Activated T-cell treated with anti-CD3 and anti-CD28 coated beads, Interleukin-2, amount 50 U/mL, for 72 hours (primary cell): ENCODE results near the gene NDUFV2. TPM values are rescaled to one million over a fixed set of nuclear protein-coding genes. Genes with fewer than 3 reads are reported as not detected.

Source experiments
- ATAC-seq, 2 donors: fragments of 150-1000 bp; cut with Tn5 transposase; replicated peaks in 1 of 2; 2 replicates each; pipeline ENCODE4 v1.10.0; 2021; ENCODE audit warnings: moderate library complexity in 2 of 2, mild to moderate bottlenecking in 1 of 2
- DNase-seq, 2 donors: peaks; one replicate each; pipeline ENCODE4 v3.0.0; 2021 to 2022; ENCODE audit warnings: mixed read lengths in 1 of 2
- H3K27ac Mint-ChIP-seq: one replicate; pipeline ENCODE4 v1.8.0; 2022; ENCODE audit warnings: mild to moderate bottlenecking, moderate library complexity, mixed read lengths
- H3K27me3 Mint-ChIP-seq: one replicate; pipeline ENCODE4 v1.8.0; 2022; ENCODE audit warnings: low read depth, mixed read lengths
- H3K36me3 Mint-ChIP-seq, 2 donors: one replicate each; pipeline ENCODE4 v1.8.0; 2022; ENCODE audit warnings: mixed read lengths in 2 of 2, mild to moderate bottlenecking in 1 of 2; ENCODE audit not compliant: insufficient read depth in 2 of 2
- H3K4me1 Mint-ChIP-seq: one replicate; pipeline ENCODE4 v1.8.0; 2022; ENCODE audit warnings: low read depth, mixed read lengths
- H3K4me3 Mint-ChIP-seq, 2 donors: one replicate each; pipeline ENCODE4 v1.8.0; 2022; ENCODE audit warnings: mild to moderate bottlenecking in 2 of 2, mixed read lengths in 2 of 2, moderate library complexity in 2 of 2
- H3K9me3 Mint-ChIP-seq, 2 donors: one replicate each; pipeline ENCODE4 v1.8.0; 2022; ENCODE audit warnings: mixed read lengths in 2 of 2
- total RNA-seq, 2 donors: library from RNA; stranded (reverse); gene quantifications; one replicate each; pipeline ENCODE4 v1.2.3, GENCODE V29; 2022

Gene NDUFV2
- total RNA-seq, 2 donors from 2014 or later, result 394 to 497 TPM

GRCh38 chr18:9106800-9107584, 4.5 kb downstream of the NDUFV2 start:
- H3K27me3 Mint-ChIP-seq, result no peaks in the 10 kb centered on the region
- DNase-seq (no peak), ATAC-seq (no peak)
- peaks cover 41 to 60% of the 10 kb centered on the region in 2 donors for H3K36me3 Mint-ChIP-seq
- H3K4me1 Mint-ChIP-seq, result peaks cover 82% of the 10 kb centered on the region
- H3K9me3 Mint-ChIP-seq, result no peaks in the 10 kb centered on the region
- peak overlapping the region; percentile 96 to 100 for H3K4me3 Mint-ChIP-seq
- H3K27ac Mint-ChIP-seq, result peak overlapping the region; percentile 100

GRCh38 chr18:9108911-9109310, 6.4 kb downstream of the NDUFV2 start:
- peaks cover 100% of the 10 kb centered on the region for H3K4me1 Mint-ChIP-seq
- peak overlapping the region; percentile 100 for H3K27ac Mint-ChIP-seq
- ATAC-seq (peak; percentile 34 to 40), DNase-seq (no peak)
- peaks cover 33 to 53% of the 10 kb centered on the region in 2 donors for H3K36me3 Mint-ChIP-seq
- no peaks in the 10 kb centered on the region for H3K27me3 Mint-ChIP-seq
- no peaks in the 10 kb centered on the region for H3K9me3 Mint-ChIP-seq
- H3K4me3 Mint-ChIP-seq, result peak overlapping the region; percentile 96 to 100

GRCh38 chr18:9109523-9109922, 7.0 kb downstream of the NDUFV2 start:
- ATAC-seq (peak; percentile 42 to 56), DNase-seq (no peak)
- Mint-ChIP-seq H3K4me1 (peaks cover 99% of the 10 kb centered on the region), H3K4me3 (peak overlapping the region; percentile 96 to 100), H3K36me3 (peaks cover 27 to 47% of the 10 kb centered on the region in 2 donors), H3K9me3 (no peaks in the 10 kb centered on the region), H3K27ac (peak overlapping the region; percentile 100), H3K27me3 (no peaks in the 10 kb centered on the region)

GRCh38 chr18:9113468-9114149, 11.1 kb downstream of the NDUFV2 start:
- H3K4me1 Mint-ChIP-seq, result peaks cover 99% of the 10 kb centered on the region

GRCh38 chr18:9115984-9116383, 13.5 kb downstream of the NDUFV2 start:
- Mint-ChIP-seq H3K9me3 (no peaks in the 10 kb centered on the region), H3K36me3 (peaks cover 21 to 36% of the 10 kb centered on the region in 2 donors), H3K4me1 (peaks cover 99% of the 10 kb centered on the region), H3K27me3 (no peaks in the 10 kb centered on the region), H3K27ac (peak overlapping the region; percentile 95), H3K4me3 (peak overlapping the region; percentile 80 to 91)
- DNase-seq (no peak), ATAC-seq (no peak)

More at GRCh38 chr18:9113468-9114149, 11.1 kb downstream of the NDUFV2 start:
- ATAC-seq, result no peak
- H3K4me3 Mint-ChIP-seq, result peak overlapping the region; percentile 69 to 84
- H3K27me3 Mint-ChIP-seq, result no peaks in the 10 kb centered on the region
- no peak for DNase-seq
- H3K9me3 Mint-ChIP-seq, result no peaks in the 10 kb centered on the region
- peak overlapping the region; percentile 93 for H3K27ac Mint-ChIP-seq
- peaks cover 19 to 38% of the 10 kb centered on the region in 2 donors for H3K36me3 Mint-ChIP-seq

- H3K4me1 Mint-ChIP-seq, result peaks cover 90% of the 10 kb centered on the region
- no peak for DNase-seq
- H3K27me3 Mint-ChIP-seq, result no peaks in the 10 kb centered on the region
- peaks cover 20 to 47% of the 10 kb centered on the region in 2 donors for H3K36me3 Mint-ChIP-seq
- H3K4me3 Mint-ChIP-seq, result peak overlapping the region; percentile 80 to 81
- peak overlapping the region; percentile 95 for H3K27ac Mint-ChIP-seq
- no peaks in the 10 kb centered on the region for H3K9me3 Mint-ChIP-seq
- ATAC-seq, result peak; percentile 49 to 50
Measured at GRCh38 chr18:9117980-9118841, 15.7 kb downstream of the NDUFV2 start.

- H3K36me3 Mint-ChIP-seq, result peaks cover 24 to 58% of the 10 kb centered on the region in 2 donors
- ATAC-seq, result no peak
- H3K4me1 Mint-ChIP-seq, result peaks cover 77% of the 10 kb centered on the region
- H3K27ac Mint-ChIP-seq, result peak overlapping the region; percentile 92
- no peaks in the 10 kb centered on the region for H3K9me3 Mint-ChIP-seq
- no peaks in the 10 kb centered on the region for H3K27me3 Mint-ChIP-seq
- no peak for DNase-seq
- H3K4me3 Mint-ChIP-seq, result peak overlapping the region; percentile 67 to 77
Measured at GRCh38 chr18:9120796-9121195, 18.3 kb downstream of the NDUFV2 start.

- no peaks in the 10 kb centered on the region for H3K9me3 Mint-ChIP-seq
- H3K36me3 Mint-ChIP-seq, result peaks cover 23 to 58% of the 10 kb centered on the region in 2 donors
- no peak overlapping the region for H3K4me3 Mint-ChIP-seq
- H3K27ac Mint-ChIP-seq, result peak overlapping the region; percentile 82
- H3K27me3 Mint-ChIP-seq, result no peaks in the 10 kb centered on the region
- DNase-seq (no peak), ATAC-seq (no peak)
- peaks cover 55% of the 10 kb centered on the region for H3K4me1 Mint-ChIP-seq
Measured at GRCh38 chr18:9123520-9123919, 21.0 kb downstream of the NDUFV2 start.

- DNase-seq, result no peak
- Mint-ChIP-seq H3K4me1 (peaks cover 51% of the 10 kb centered on the region), H3K27ac (no peak overlapping the region), H3K27me3 (no peaks in the 10 kb centered on the region), H3K4me3 (no peak overlapping the region), H3K9me3 (no peaks in the 10 kb centered on the region), H3K36me3 (peaks cover 23 to 60% of the 10 kb centered on the region in 2 donors)
- no peak for ATAC-seq
Measured at GRCh38 chr18:9124824-9125223, 22.3 kb downstream of the NDUFV2 start.

GRCh38 chr18:9126337-9126736, 23.8 kb downstream of the NDUFV2 start:
- DNase-seq (no peak), ATAC-seq (no peak)
- no peak overlapping the region for H3K4me3 Mint-ChIP-seq
- peaks cover 39% of the 10 kb centered on the region for H3K4me1 Mint-ChIP-seq
- peak overlapping the region; percentile 87 for H3K27ac Mint-ChIP-seq
- no peaks in the 10 kb centered on the region for H3K9me3 Mint-ChIP-seq
- H3K36me3 Mint-ChIP-seq, result peaks cover 26 to 57% of the 10 kb centered on the region in 2 donors
- no peaks in the 10 kb centered on the region for H3K27me3 Mint-ChIP-seq

- H3K27me3 Mint-ChIP-seq, result no peaks in the 10 kb centered on the region
- H3K27ac Mint-ChIP-seq, result peak overlapping the region; percentile 84
- DNase-seq (no peak), ATAC-seq (no peak)
- H3K9me3 Mint-ChIP-seq, result no peaks in the 10 kb centered on the region
- peak overlapping the region in 1 of 2 donors; percentile 7 for H3K4me3 Mint-ChIP-seq
- peaks cover 22 to 62% of the 10 kb centered on the region in 2 donors for H3K36me3 Mint-ChIP-seq
- H3K4me1 Mint-ChIP-seq, result peaks cover 51% of the 10 kb centered on the region
Measured at GRCh38 chr18:9130195-9130594, 27.7 kb downstream of the NDUFV2 start.

GRCh38 chr18:9130806-9131205, 28.3 kb downstream of the NDUFV2 start:
- ATAC-seq (peak in 1 of 2 donors; percentile 40), DNase-seq (no peak)
- no peak overlapping the region for H3K4me3 Mint-ChIP-seq
- H3K4me1 Mint-ChIP-seq, result peaks cover 51% of the 10 kb centered on the region
- H3K27ac Mint-ChIP-seq, result no peak overlapping the region
- no peaks in the 10 kb centered on the region for H3K9me3 Mint-ChIP-seq
- peaks cover 25 to 62% of the 10 kb centered on the region in 2 donors for H3K36me3 Mint-ChIP-seq
- H3K27me3 Mint-ChIP-seq, result no peaks in the 10 kb centered on the region
